Esophagus muscularis mucosa (tissue), 3 donors: Measurements from ENCODE around the gene GTF2E1.

ENCODE experiments used
- CTCF ChIP-seq, 3 experiments: fragments of 200-600 bp in 2 of 3; fragments of 450-650 bp in 1 of 3; sonication (generic) in 2 of 3; IDR thresholded peaks; one replicate each; pipeline ENCODE4 v1.5.1; 2017 to 2019; ENCODE audit warnings: antibody characterized with exemption in 3 of 3, mild to moderate bottlenecking in 2 of 3, moderate library complexity in 1 of 3
- POLR2A ChIP-seq: fragments of 450-650 bp; IDR thresholded peaks from one replicate; pipeline ENCODE4 v1.6.1; 2017; ENCODE audit warnings: antibody characterized with exemption, moderate library complexity, mild to moderate bottlenecking, low read depth

- TF ChIP-seq CTCF (IDR thresholded peaks at IDR 0.05): no peak
- no peak for TF ChIP-seq POLR2A
These were observed 11.3 kb downstream of the GTF2E1 start for GRCh38 chr3:120753810-120754209.
